NK-92 treated with Interleukin-12 subunit alpha and Interleukin-12 subunit beta, amount 100 ng/mL, for 24 hours (cell line): ENCODE results near the gene ATP9B.
"Not testable (repeated sequence)": the region's sequence is repeated elsewhere in the genome, so short reads cannot be mapped to it uniquely, and the experiment has no call there.

Experiments
- DNase-seq: peaks from one replicate; lab custom pipeline; 2025; lab: John Stamatoyannopoulos, UW

The ATP9B gene

GRCh38 chr18:79242246-79242645 lies 173.1 kb downstream of the ATP9B start:
- no peak for DNase-seq

DNA sequence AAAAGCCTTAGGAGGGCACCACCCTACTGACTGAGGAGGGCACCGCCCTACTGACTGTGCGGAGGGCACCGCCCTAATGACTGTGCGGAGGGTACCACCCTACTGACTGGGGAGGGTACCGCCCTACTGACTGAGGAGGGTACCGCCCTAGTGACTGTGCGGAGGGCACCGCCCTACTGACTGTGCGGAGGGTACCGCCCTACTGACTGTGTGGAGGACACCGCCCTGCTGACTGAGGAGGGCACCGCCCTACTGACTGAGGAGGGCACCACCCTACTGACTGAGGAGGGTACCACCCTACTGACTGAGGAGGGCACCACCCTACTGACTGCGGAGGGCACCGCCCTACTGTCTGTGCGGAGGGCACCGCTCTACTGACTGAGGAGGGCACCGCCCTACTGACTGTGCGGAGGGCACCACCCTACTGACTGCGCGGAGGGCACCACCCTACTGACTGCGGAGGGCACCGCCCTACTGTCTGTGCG lies 176.4 kb downstream of the ATP9B start:
- DNase-seq: no peak

DNA sequence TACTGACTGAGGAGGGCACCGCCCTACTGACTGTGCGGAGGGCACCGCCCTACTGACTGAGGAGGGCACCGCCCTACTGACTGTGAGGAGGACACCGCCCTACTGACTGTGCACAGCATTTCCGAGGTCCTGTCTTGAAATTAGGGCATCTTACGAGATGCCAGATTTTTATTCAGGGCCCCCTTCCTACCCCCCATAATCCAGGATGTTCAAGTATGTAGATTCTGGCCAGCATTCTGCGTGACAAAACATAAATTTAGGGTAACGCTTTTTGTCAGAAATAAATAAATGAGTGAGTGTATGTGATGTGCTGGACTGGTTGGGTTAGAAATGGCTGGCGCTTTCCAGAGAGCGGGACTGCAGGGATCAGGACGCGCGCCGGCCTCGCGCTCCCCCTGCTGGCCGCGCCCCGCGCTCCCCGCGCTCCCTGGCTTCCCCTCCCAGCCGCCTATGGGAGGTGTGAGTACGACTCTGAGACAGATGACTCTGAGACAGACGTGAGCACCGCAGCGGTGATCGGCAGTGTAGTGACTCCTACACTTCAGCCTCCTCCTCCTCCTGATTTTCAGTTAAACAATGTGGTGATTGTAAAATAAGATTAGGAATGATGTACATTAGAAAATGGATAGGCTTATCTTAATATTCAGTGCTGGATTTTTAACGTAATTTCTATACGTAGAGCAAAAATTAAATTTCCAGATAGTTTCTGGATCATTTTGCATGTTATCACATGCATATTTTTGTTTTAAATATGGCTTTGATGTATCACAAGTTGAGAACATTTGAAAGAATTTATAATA lies 177.3 kb downstream of the ATP9B start:
- peak; percentile 17 for DNase-seq

DNA sequence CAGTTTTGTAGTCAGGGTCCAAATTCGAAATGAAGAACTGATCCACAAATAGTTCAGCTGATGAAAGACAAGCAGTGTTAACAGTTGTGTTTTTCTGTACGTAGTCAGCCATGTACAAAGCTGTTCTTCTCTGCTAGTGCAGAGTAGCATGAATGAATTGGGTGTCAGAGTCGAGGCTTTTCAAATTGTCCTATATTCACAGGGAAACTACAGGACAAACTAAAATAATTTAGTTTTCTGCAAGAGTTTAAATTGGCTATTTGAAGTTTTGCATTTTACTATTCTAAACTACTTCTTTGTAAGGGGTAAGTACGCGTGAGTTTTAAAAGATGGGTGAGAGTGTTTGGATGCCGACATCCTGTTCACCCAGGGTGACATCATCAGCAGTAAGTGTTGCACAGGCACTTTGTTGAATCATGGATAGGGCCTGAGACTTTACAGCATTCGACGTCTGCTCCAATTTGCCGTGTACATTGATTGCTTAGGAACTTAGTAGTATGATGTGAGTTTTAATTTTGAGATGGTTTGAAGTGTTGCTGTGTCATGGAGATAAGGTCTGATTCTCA lies 179.4 kb downstream of the ATP9B start:
- DNase-seq: no peak

DNA sequence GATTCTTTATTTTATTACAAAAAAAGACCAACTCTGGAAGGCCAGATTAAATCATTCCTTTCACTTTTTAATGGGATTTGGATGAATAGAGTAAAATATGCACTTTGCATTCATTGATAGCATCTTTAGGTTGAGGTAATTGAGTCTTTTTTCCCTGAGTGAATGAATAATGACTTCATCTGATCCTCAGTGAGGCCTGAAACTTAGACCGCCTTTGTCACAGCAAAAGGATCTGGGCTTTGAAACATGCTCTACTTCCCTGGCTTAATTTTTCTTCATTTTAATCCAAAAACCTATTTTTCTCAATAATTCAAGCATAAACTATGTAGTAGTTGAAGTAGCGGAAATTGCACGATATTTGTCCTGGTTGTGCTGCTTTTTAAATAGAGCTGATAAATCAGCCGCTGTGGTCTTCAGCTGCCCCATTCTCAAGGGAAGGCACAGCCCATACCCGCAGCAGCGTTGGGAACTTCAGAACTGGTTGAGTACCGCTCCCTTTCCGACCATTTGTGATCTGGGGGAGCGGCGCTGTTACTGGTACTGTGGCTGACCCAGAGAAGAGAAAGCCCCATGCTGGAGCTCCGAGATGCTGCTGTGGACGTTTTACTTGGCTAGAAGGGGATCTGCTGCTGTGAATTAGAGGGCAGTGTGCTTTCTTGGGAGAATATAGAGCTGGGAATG lies 181.2 kb downstream of the ATP9B start:
- no peak for DNase-seq

GRCh38 chr18:79251021-79251420 lies 181.8 kb downstream of the ATP9B start:
- DNase-seq: no peak

- no peak for DNase-seq
Measured at GRCh38 chr18:79252904-79253633, 183.9 kb downstream of the ATP9B start.

DNA sequence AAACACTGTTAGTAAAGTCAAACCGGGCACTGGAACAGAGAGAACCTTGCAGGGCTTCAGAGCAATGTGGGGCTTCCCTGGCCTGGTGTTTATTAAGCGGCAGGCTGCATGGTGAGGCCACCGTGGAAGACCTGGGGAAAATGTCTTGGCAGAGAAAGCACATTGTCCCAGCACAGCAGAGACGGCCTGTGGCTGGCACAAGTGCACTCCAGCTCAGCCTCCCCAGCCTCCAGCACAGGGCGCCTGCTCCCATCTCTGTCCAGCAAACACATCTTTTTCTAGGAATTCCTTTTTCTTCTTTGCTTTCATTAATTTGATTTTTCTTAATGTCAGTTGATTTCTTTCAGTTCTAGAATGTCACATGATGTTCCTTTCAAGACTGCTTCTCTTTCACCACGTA lies 188.3 kb downstream of the ATP9B start:
- no peak for DNase-seq

GRCh38 chr18:79258447-79258846 lies 189.3 kb downstream of the ATP9B start:
- no peak for DNase-seq

- DNase-seq: no peak
Measured at GRCh38 chr18:79259218-79259617, 190.0 kb downstream of the ATP9B start.

- DNase-seq: no peak
Measured at GRCh38 chr18:79260023-79260422, 190.8 kb downstream of the ATP9B start.

- no peak for DNase-seq
Measured at GRCh38 chr18:79260510-79260909, 191.3 kb downstream of the ATP9B start.

GRCh38 chr18:79265068-79265467 lies 195.9 kb downstream of the ATP9B start:
- not testable (repeated sequence) for DNase-seq

DNA sequence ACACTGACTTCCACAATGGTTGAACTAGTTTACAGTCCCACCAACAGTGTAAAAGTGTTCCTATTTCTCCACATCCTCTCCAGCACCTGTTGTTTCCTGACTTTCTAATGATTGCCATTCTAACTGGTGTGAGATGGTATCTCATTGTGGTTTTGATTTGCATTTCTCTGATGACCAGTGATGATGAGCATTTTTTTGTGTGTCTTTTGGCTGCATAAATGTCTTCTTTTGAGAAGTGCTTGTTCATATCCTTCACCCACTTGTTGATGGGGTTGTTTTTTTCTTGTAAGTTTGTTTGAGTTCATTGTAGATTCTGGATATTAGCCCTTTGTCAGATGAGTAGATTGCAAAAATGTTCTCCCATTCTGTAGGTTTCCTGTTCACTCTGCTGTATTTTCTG lies 202.6 kb downstream of the ATP9B start:
- not testable (repeated sequence) for DNase-seq

- DNase-seq: no peak
Measured at GRCh38 chr18:79272916-79273315, 203.7 kb downstream of the ATP9B start.

- DNase-seq: no peak
Measured at GRCh38 chr18:79274823-79275222, 205.6 kb downstream of the ATP9B start.

GRCh38 chr18:79275461-79275860 lies 206.3 kb downstream of the ATP9B start:
- no peak for DNase-seq

- no peak for DNase-seq
Measured at GRCh38 chr18:79275992-79276391, 206.8 kb downstream of the ATP9B start.

- no peak for DNase-seq
Measured at GRCh38 chr18:79278896-79279295, 209.7 kb downstream of the ATP9B start.

- DNase-seq: no peak
Measured at GRCh38 chr18:79283131-79283810, 214.1 kb downstream of the ATP9B start.

DNA sequence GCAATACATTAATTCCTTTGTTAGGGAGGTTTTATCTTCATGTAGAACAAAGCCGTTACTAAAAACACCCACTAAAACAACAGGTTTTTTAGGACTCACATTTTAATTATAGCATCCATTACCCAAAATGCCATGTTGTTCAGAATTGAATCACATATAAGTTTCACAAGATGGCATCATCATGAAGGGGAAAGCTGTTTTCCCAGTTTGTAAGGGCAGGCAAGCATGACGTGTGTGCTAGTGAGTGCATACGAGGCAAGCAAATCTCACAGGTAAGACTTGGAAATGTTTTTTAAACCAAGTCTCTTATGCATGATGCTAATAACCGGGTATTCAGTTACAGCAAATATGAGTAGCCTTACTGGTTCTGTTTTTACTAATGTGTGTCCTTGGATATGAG lies 214.7 kb downstream of the ATP9B start:
- DNase-seq: no peak

DNA sequence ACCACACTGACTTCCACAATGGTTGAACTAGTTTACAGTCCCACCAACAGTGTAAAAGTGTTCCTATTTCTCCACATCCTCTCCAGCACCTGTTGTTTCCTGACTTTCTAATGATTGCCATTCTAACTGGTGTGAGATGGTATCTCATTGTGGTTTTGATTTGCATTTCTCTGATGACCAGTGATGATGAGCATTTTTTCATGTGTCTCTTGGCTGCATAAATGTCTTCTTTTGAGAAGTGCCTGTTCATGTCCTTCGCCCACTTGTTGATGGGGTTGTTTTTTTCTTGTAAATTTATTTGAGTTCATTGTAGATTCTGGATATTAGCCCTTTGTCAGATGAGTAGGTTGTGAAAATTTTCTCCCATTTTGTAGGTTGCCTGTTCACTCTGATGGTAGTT lies 216.0 kb downstream of the ATP9B start:
- not testable (repeated sequence) for DNase-seq
